ENCODE results near the gene EPYC. TPM values are rescaled to one million over a fixed set of nuclear protein-coding genes. Genes with fewer than 3 reads are reported as not detected.

EPYC gene
- total RNA-seq, 4 donors from 2014 or later, result not detected

DNA sequence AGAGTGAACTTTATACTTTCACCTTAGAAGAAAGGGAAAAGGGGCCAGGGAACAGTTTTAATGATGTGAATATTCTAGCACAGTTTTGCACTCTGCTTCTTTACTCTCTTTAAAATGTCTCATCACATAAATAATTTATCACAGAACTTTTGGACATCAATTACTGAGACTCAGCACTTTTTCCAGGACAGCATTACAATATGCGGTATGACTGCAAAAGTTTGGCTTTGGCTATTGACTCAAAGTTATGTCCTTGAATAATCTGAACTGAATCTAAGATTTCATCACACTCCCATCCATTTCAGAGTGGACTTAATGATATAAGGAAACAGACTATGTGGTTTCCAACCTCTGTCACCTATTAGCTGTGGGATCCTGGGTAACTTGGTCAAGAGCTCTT lies 61.5 kb downstream of the EPYC start:
- 73 to 86% methylated on average over 1 of the region's 1 CpG for WGBS, 2 donors
- no peak overlapping the region for H3K4me3 ChIP-seq
- H3K36me3 ChIP-seq, result no peaks in the 10 kb centered on the region
- no peak overlapping the region for H3K27ac ChIP-seq
- H3K9me3 ChIP-seq, result no peaks in the 10 kb centered on the region
- no peak for DNase-seq
- no peaks in the 10 kb centered on the region for H3K27me3 ChIP-seq
- intact Hi-C loops (cut with DNase I), result no loop called here
- TF ChIP-seq POLR2A (IDR thresholded peaks at IDR 0.05), result no peak
- TF ChIP-seq, protein P1, sequence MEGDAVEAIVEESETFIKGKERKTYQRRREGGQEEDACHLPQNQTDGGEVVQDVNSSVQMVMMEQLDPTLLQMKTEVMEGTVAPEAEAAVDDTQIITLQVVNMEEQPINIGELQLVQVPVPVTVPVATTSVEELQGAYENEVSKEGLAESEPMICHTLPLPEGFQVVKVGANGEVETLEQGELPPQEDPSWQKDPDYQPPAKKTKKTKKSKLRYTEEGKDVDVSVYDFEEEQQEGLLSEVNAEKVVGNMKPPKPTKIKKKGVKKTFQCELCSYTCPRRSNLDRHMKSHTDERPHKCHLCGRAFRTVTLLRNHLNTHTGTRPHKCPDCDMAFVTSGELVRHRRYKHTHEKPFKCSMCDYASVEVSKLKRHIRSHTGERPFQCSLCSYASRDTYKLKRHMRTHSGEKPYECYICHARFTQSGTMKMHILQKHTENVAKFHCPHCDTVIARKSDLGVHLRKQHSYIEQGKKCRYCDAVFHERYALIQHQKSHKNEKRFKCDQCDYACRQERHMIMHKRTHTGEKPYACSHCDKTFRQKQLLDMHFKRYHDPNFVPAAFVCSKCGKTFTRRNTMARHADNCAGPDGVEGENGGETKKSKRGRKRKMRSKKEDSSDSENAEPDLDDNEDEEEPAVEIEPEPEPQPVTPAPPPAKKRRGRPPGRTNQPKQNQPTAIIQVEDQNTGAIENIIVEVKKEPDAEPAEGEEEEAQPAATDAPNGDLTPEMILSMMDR (IDR thresholded peaks at IDR 0.05), result no peak
- peaks cover 0 to 23% (median 6%) of the 10 kb centered on the region in 3 donors for H3K4me1 ChIP-seq

DNA sequence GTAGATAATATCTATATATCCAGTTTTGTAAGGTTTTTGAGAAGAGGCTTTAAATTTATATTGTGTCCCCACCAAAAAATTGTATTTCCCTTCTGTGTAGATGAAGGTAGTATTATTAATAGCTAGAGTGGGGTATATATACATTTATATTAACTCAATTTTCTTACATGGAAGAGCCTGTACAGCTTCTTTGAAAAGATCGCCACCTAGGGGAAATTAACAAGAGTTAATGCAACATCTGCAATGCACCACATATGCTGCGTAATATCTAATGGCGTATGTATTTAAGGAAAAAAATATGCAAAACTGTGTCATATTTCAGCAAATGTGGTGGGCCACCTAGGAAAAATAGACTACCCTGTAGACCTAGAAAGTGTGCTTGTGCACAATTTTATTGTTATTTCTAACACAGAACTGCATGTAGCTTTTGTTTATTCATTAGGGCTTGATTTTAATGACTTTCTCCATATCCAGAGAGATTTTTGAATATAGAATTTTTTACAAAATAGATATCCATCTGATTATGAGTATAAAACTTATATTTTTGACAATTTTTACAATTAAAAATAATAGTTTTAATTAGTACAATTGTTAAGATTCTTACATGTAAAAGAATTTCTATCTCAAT lies 63.8 kb downstream of the EPYC start:
- Histone ChIP-seq H3K4me1 (peaks cover 0 to 35% (median 10%) of the 10 kb centered on the region in 3 donors), H3K4me3 (no peak overlapping the region), H3K27ac (no peak overlapping the region), H3K27me3 (no peaks in the 10 kb centered on the region), H3K9me3 (no peaks in the 10 kb centered on the region), H3K36me3 (no peaks in the 10 kb centered on the region)
- TF ChIP-seq POLR2A (IDR thresholded peaks at IDR 0.05), result no peak
- TF ChIP-seq, protein P1 (IDR thresholded peaks at IDR 0.05), result peak in 5 of 6 experiments; percentile 36 to 71 (median 48)
- intact Hi-C loops (cut with DNase I), result no loop called here
- 31 to 32% methylated on average over 3 of the region's 3 CpGs for WGBS, 2 donors
- DNase-seq, result no peak

DNA sequence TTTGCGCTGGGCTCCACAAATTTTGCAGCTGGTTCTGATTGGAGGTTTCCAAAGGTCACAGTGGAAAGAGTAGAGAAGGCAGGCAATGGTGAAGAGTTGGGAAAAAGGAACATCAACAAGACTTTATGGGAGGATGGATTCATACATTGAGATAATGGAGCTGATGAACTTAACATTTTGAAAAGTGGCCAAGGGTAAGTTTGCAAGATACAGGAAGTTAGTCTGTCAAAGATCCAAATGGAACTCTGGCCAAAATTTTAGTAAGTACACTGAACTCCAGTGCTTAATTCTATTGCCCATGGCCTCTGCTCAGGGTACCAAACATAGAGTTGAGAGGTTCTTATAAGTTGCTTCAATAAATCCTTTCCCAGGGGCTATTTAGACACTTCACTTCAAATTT lies 65.4 kb downstream of the EPYC start:
- H3K27ac ChIP-seq, result no peak overlapping the region
- H3K4me1 ChIP-seq, result peaks cover 0 to 35% (median 10%) of the 10 kb centered on the region in 3 donors
- H3K9me3 ChIP-seq, result no peaks in the 10 kb centered on the region
- H3K27me3 ChIP-seq, result no peaks in the 10 kb centered on the region
- TF ChIP-seq POLR2A (IDR thresholded peaks at IDR 0.05), result no peak
- TF ChIP-seq, protein P1 (IDR thresholded peaks at IDR 0.05), result no peak
- H3K4me3 ChIP-seq, result no peak overlapping the region
- 60 to 92% methylated on average over 1 of the region's 1 CpG for WGBS, 2 donors
- DNase-seq, result no peak
- H3K36me3 ChIP-seq, result no peaks in the 10 kb centered on the region
- intact Hi-C loops (cut with DNase I), result no loop called here

DNA sequence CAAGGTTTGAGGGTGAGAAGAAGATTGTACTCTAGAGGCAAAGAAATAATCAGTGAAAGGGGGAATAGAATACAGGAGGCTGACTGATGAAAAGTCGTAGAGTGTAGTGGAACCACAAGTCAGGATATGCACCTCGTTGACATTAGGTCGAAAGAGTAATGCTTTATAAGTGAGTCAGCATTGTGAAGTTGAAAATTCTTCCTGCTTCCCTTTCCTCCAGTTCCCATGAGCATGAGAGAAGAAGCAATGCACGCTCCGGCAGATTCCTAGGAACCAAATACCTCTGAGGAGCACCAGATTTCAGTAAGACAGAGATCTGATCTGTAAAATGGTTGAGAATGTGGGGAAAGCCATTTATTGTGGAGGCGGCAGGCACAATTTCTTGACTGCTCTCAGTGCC lies 66.3 kb downstream of the EPYC start:
- no peaks in the 10 kb centered on the region for H3K27me3 ChIP-seq
- H3K9me3 ChIP-seq, result no peaks in the 10 kb centered on the region
- peak overlapping the region in 2 of 4 donors; percentile 26 to 32 for H3K27ac ChIP-seq
- H3K4me1 ChIP-seq, result peaks cover 0 to 35% (median 10%) of the 10 kb centered on the region in 3 donors
- DNase-seq, result no peak
- WGBS, 2 donors, result 36 to 40% methylated on average over 6 of the region's 6 CpGs
- H3K4me3 ChIP-seq, result no peak overlapping the region
- intact Hi-C loops (cut with DNase I), result no loop called here
- no peaks in the 10 kb centered on the region for H3K36me3 ChIP-seq
- TF ChIP-seq, protein P1 (IDR thresholded peaks at IDR 0.05), result no peak
- no peak for TF ChIP-seq POLR2A (IDR thresholded peaks at IDR 0.05)

DNA sequence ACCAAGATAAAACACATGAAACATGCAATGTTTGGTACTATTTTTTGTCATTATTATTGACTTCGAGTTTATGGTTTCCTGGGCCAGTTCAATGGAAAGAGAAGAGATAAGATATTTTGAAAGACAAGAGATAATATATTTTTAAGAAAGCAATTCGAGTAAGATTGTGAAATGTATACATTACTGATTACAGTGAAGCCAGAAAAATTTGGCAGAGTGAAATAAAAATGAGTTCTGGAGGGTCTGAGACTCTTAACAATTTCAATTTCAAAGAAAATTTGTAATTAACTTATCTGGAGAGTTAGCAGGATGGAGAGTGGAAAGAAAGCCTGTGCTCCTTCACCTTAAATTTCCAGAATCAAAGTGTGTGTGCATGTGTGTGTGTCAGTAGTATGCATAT lies 67.1 kb downstream of the EPYC start:
- no peak for DNase-seq
- Histone ChIP-seq H3K9me3 (no peaks in the 10 kb centered on the region), H3K36me3 (no peaks in the 10 kb centered on the region), H3K27ac (no peak overlapping the region), H3K4me3 (no peak overlapping the region), H3K4me1 (peaks cover 0 to 35% (median 10%) of the 10 kb centered on the region in 3 donors), H3K27me3 (no peaks in the 10 kb centered on the region)
- no peak for TF ChIP-seq POLR2A (IDR thresholded peaks at IDR 0.05)
- TF ChIP-seq, protein P1 (IDR thresholded peaks at IDR 0.05), result no peak
- intact Hi-C loops (cut with DNase I), result no loop called here
- WGBS, 2 donors, result 64 to 73% methylated on average over 2 of the region's 2 CpGs
